ENCODE results near the gene FNIP1.
"Not testable (repeated sequence)": the region's sequence is repeated elsewhere in the genome, so short reads cannot be mapped to it uniquely, and the experiment has no call there.

The FNIP1 gene

DNA sequence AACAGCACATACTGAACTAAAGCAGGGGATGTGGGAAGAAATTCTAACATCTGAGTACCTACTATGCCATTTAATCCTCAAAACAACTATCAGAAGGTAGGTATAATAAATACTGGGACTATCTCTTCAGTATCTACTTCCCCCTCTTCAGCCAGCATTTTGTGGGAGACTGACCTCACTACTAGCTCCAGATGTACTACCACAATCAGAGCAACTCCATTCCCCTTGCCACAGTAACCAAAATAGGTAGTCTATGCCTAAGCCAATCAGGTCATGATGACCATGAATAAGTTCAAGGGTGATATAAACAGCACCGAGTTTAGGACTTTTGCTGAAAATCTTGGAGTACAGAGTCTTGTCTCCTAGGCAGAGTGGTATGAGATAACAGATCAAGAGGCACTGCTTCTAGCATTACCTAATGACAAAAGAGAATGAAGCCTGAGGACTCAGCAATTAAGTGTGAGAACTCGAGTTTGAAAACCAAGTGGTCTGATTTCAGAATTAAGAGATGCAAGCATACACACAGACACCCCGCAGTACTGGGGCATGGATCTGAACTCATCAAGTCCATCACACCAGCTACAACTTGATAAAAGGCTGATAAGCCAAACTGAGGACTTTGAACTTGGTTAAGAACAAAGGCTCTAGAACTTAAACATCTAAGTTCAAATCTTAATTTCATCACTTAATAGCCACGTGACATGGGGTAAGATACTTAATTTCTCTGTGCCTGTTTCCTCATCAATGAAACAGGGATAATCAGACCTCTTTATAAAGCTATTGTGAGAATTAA, 9.7 kb downstream of the FNIP1 start:
- no peak for DNase-seq (ENCODE audit: low spot score)

DNA sequence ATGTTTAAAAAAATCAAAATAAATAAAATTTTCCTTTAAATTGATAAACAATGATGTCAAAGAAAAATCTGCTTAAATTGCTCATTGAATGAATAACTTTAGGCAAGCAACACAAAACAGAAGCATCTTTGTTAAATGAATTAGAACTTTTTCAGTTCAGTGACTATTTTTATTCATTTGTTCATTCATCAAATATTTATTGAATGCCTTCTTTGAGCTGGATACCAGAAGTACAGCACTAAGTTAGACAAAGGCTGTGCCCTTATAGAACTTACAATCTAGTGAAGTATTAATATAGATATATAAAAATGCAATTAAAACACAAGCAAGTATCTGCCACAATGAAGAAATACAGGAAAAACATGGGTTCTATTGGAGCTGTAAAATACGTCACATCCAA, 10.8 kb downstream of the FNIP1 start:
- no peak for DNase-seq (ENCODE audit: low spot score)

DNA sequence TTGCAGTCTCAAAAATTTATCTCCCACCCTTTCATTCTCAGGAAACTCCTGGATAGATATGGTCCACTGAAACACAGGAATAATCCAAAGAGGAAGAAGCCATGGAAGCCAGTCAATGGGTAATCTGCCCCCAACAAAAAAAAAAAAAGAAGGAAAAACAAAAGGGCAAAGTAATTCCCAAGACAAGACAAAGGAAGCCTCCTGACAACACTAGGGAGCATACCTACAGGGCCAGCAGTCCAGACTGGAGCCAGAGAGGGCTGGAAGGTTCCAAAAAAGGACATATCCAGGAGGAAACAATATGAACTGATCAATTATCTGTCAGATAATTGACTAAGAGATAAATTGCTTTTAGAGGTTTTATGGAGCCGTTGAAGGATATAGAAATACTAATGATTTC, 12.9 kb downstream of the FNIP1 start:
- no peak for DNase-seq (ENCODE audit: low spot score)

DNA sequence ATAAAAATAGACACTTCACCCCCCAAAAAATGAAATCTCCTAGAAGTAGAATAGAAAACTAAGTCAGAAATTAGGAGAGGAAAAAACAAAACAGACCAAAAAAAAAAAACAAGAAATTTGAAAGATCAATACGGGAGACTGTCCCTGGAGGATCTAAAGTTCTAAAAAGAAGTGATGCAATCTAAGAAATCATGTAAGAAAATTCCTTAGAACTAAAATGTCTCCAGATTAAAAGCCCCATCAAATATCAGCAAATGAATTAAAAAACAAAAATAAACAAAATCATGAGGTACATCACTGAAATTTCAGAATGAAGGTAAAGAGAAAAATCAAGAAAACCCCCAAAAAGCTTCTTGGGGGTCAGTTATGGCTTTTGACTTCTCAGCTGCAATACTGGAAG, 13.5 kb downstream of the FNIP1 start:
- DNase-seq (ENCODE audit: low spot score) = no peak

DNA sequence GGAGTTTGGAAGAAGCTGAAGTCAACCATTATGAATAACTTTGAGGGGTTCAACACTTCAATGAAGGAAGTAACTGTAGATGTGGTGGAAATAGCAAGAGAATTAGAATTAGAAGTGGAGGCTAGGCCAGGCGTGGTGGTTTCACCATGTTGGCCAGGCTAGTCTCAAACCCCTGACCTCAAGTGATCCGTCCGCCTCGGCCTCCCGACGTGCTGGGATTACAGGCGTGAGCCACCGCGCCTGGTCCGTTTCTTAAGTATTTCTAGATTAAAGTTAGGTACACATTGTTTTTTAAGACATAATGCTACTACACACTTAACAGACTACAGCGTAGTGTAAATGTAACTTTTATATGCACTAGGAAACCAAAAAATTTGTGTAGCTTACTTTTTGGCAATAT, 14.1 kb downstream of the FNIP1 start:
- DNase-seq (ENCODE audit: low spot score) = no peak

DNA sequence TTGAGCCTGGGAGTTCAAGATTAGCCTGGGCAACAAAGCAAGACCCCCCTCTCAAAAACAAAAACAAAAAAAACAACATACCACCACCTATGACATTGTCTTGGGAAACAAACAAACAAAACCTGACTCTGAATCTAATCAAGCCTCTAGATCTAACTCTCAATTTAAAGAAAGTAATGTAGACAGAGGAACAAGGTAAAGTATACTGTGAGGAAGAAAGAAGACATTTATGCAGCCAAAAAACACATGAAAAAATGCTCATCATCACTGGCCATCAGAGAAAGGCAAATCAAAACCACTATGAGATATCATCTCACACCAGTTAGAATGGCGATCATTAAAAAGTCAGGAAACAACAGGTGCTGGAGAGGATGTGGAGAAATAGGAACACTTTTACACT, 18.7 kb downstream of the FNIP1 start:
- not testable (repeated sequence) for DNase-seq (ENCODE audit: low spot score)

DNA sequence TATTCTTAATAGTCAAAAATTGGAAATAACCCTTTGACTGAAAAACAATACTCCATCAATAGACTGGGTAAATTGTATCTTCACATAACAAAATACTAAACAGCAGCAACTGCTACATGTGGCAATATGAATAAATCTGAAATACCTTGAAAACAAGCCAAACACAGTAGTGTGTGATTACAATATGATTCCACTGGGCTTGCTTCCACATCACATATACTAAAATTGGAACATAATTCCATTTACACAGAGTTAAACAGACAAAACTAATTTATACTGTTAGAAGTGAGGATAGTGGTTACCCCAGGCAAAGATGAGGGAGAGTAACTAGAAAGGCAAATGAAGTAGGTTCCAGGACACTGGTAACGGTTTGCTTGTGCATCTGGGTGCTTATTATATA, 20.4 kb downstream of the FNIP1 start:
- DNase-seq (ENCODE audit: low spot score) = no peak

DNA sequence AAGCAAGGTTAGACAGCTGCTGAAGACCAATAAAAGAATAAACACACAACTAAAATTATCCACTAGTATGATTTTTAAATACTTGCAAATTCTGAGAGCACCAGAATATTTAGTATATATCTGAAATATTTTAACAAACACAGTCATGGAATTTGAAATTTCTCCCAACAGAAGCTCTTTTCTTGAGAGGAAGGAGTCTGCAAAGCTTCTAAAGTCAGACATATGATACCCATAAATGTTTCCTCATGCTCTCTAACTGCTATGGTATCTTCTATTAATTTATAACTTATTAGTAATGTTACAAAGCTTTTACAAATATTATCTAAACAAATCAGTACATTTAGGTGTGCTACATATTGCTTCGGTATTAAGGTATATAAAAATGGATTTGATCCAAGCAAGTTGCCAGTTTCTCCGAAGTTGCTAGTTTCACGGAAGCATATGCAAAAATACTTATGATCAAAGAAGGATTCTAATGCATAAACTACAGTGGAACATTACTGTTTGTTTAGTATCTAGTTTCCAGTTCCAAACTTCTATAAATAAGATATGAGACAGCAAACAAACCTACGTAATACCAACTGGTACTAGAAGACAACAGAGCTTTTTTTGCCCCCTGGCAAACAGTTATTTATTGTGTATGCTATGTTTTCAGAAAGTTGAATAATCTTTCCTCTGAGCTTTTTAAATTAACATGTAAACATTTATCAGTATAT, 22.0 kb downstream of the FNIP1 start:
- DNase-seq (ENCODE audit: low spot score) = no peak

DNA sequence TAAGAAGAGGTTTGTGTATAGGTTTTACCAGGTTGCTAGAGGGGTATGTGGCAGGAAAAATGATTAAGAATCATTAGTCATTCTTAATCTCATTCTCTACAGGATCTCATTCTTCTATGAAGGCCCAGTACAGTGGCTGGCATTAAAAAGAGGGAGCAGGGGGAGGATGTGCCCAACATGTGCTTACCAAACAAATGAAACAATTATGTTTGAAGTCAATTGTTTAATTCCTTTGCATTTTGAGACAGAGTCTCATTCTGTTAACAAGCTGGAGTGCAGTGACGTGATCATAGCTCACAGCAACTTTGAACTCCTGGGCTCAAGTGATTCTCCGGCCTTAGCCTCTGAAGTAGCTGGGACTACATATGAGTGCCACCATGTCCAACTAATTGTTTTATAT, 23.0 kb downstream of the FNIP1 start:
- no peak for DNase-seq (ENCODE audit: low spot score)

DNA sequence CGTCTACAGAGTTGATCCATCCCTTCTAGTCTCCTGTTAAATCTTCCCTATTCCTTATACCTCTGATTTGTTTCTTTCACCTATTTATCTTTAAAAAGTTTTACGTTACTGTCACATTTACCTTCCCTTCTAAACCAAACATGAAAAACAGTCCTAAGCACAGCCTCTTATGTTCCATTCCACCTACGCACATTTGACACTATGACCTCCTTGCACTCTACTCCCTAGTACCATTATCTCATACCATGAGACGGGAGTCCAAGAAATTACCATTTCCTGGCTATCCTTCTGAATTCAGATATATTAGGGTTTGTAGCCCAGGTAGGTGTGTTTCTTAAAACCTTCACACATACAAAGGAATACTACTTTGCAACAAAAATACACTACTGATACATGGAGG, 25.1 kb downstream of the FNIP1 start:
- DNase-seq (ENCODE audit: low spot score) = no peak

DNA sequence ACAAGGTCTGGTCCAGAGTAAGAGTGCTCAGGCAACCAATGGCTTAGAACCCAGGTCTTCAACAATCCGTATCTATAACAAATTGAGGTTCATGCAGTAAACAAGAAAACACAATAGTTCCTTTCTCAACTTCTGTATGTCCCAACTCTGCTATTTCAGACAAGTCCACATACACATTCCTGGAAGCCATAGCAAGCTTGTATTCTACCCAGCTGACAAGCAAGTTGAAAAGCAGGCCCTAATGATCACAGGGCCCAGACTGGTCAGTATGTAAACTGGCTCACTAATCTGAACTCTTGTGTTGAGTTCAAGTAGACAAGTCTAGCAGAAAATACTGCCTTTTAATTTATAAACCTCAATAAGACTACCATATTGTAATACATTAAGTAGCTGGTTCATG, 26.9 kb downstream of the FNIP1 start:
- DNase-seq (ENCODE audit: low spot score) = no peak

DNA sequence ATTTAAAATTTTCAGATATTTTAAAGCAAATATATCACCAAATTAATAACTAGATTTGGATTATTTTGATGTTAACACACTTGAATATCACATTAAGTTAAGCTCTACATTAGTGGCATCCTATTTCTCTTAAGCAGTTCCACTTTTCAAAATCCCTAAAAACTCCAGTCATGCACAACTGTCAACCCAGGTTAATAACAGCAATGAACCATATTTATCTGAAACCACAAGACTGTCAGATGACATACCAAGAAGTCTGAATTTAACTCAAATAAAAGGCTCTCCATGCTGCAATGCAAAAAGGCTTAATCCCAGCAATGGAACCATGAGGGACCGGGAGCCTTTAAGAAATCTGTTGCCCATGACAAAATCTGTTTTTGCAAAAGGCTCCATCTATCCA, 27.5 kb downstream of the FNIP1 start:
- DNase-seq (ENCODE audit: low spot score) = no peak

DNA sequence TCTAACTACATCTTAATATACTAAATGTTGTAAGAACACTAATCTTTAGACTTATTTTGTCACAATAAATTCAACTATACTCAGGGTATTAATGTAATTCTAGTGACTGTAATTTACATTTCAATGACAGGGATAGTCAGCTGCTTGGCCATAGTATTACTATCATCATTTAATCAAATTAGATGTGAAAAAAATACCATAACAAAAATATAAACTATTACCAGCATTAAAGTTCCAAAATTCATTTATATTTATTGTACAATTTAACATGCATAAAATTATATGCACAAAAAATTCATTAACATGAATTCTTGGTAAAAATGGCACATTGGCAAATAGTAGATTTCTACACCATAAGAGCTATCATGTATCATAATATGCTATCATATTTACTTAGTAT, 28.9 kb downstream of the FNIP1 start:
- DNase-seq (ENCODE audit: low spot score) = no peak

DNA sequence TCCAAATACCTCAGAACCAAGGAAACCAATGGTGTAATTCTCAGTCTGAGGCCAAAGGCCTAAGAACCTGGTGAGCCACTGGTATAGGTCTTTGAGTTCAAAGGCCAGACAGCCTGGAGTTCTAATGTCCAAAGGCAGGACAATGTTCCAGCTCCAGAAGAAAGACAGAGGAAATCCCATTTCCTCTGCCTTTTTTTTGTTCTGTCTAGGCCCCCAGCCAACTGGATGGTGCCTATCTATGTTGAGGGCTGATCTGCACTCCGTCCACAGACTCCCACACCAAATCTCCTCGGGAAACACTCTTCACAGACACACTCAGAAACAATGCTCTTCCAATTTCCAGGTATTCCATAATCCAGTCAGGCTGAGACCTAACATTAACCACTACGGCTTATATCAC, 30.1 kb downstream of the FNIP1 start:
- DNase-seq (ENCODE audit: low spot score) = no peak

DNA sequence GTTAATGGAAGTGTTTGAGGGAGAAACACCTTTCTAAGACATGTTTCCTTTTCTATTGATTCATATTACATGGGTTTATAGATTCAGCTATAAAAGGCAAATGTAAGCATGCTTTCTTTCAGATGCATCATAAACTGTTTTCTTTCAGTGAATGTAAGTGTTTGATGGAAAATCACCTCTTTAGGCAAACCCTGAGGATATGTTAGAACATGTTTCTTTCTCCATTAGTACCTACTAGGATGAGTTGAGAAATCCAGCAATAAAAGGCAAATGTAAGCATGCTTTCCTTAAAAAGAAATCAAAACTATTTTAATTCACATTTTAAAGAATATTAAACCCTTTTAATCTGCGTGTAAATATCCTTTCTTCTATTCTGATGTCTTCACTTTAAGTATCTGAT, 31.6 kb downstream of the FNIP1 start:
- DNase-seq (ENCODE audit: low spot score) = no peak

DNA sequence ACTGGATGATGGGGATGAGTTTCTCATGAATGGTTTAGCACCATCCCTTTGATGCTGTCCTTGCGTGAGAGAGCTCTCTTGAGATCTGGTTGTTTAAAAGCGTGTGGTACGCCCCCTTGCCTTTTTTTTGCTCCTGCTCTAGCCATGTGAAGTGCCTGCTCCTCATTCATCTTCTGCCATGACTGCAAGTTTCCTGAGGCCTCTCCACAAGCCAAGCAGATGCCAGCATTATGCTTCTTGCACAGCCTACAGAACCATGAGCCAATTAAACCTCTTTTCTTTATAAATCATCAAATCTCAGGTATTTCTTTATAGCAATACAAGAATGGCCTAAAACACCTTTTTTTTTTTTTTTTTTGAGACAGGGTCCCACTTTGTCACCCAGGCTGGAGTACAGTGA, 32.8 kb downstream of the FNIP1 start:
- DNase-seq (ENCODE audit: low spot score) = no peak

DNA sequence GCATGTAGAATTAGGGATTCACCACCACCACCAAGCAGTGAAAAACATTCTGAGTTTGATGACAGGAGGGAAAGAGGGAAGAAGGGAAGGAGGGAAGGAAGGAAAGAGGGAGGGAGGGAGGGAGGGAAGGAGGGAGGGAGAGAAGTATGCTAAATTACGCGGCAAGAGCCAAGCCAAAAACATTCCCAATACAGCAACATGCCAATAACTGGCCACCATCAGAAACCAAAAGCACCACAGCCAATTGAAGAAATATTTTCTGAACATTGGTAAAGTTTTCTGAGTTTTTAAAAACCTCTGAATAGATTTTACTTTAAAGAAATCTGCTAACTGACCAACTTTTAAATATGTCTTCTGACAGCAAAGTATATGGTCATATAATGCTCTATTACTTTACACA, 36.0 kb downstream of the FNIP1 start:
- no peak for DNase-seq (ENCODE audit: low spot score)

DNA sequence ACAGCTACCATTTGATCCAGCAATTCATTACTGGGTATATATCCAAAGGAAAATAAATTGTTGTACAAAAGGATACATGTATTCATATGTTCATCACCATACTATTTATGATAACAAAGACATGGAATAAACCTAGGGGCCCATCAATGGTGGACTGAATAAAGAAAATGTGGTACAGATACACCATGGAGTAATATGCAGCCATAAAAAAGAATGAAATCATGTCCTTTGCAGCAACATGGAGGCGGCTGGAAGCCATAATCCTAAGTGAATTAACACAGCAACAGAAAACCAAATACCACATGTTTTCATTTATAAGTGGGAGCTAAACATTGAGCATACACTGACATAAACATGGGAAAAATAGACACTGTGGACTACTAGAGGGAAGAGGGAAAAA, 37.1 kb downstream of the FNIP1 start:
- DNase-seq (ENCODE audit: low spot score) = no peak

DNA sequence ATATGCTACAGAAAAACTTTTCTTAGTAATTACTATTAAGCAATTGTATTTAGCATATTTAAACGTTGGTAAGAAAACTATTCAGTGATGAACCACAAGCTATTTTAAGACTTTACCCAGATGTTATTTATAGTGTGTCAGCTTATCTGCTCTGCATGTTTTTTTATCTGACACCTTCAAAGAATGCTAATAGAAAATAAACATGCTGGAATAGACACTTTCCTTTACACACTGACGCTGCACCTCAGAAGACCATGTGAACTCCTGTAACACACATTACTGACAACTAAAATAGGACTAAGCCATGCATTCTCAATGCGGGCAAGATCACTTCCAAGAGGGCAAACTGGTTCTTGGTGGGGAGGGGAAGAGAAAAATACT, 38.3 kb downstream of the FNIP1 start:
- DNase-seq (ENCODE audit: low spot score) = no peak

DNA sequence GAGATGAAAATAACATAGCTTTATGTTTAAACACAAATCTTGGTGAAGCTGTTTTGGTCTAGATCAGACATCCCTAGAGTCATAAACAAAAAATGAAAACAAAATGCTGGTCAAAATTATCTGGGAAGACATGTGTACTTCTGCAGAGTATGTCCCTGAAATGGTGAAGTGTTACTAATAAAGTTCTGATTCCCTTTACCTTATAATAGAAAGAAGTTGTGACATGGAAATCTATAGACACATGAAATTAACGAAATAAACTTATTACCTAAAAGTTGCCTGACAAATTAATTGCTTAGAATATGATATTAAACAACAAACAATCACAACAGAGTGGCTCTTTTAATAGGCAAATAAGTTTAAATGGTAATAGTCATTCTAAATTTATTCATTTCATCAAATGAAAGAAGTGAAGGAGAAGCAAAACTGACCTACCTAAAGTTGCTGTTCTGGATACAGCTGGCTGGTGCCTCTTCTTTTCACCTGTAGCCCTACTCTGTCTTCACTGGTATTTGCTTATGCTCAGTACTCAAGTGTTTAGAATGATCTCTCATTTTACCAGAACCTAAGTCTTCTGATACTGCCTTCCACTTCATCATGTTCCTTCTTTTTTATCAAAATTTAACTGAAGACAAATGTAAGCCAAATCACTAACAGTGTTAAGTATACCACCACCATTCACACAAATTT, 38.8 kb downstream of the FNIP1 start:
- DNase-seq (ENCODE audit: low spot score) = no peak

DNA sequence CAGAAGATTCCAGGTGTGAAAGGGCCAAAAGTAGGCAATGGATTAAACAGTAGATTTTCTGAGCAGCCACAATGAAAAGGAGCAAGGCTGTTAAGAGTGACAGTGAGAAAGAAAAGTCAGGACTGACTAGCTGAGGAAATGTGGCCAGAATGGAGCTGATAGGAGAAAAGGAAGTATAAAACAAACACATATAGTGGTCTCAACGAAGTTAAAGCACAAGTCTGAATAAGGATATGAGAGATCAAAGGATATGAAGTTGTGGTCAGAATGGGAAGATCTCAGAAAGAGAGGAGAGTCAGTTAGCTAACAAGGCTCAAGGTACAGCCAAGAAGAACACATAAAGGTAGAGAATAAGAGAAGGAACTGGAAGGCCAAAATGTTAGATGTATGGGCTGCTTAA, 39.9 kb downstream of the FNIP1 start:
- DNase-seq (ENCODE audit: low spot score) = no peak

DNA sequence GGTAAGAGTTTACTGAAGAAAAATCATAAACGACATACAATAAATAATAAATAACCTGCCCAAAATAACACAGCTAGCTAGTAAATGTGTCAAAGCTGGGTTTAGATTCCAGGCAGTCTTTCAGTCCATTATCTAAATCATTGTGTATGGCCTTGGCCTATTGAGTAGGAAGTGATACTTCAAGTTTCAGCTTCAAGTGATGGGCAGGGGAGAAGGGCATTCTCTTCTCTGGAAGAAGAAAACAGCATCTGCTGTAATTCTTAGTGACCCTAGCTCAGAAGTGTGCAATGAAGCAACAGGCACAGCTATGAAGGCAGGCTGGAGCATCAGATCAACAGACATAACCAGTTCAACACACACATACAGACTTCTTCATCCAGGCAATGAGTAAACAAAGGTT, 42.5 kb downstream of the FNIP1 start:
- no peak for DNase-seq (ENCODE audit: low spot score)

DNA sequence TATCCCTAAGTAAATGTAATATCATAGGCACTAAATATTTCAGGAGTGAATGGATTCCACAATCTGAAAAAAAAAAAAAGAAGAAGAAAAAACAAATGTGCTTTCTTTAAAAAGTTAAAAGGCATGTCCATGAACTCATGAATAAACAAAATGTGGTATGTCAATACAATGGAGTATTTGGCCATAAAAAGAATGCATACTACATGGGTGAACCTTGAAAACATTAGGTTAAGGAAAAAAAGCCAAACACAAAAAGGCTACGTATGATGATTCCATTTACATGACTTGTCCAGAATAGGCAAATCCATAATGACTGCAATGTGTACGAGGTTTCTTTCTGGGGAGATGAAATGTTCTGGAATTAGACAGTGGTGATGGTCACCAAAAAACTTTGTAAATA, 45.3 kb downstream of the FNIP1 start:
- no peak for DNase-seq (ENCODE audit: low spot score)
